Thyroid gland (tissue), 4 donors: Measurements from ENCODE around the gene PTAFR. TPM values are rescaled to one million over a fixed set of nuclear protein-coding genes. Genes with fewer than 3 reads are reported as not detected.

Source experiments
- DNase-seq, 2 donors: peaks; one replicate each; pipeline ENCODE4 v3.0.0-alpha.2; 2019
- H3K27ac ChIP-seq, 3 donors: fragments of 200-600 bp; sonication (generic); 1 replicate in 2 of 3; 2 replicates in 1 of 3; pipeline ENCODE4 v1.5.1; 2016 to 2019; ENCODE audit warnings: mild to moderate bottlenecking in 1 of 3, moderate library complexity in 1 of 3
- H3K27me3 ChIP-seq: fragments of 200-600 bp; sonication (generic); one replicate; pipeline ENCODE4 v1.5.1; 2019
- H3K36me3 ChIP-seq, 2 donors: fragments of 200-600 bp; sonication (generic); one replicate each; pipeline ENCODE4 v1.5.1; 2016 to 2019
- H3K4me1 ChIP-seq, 2 donors: fragments of 200-600 bp; sonication (generic); one replicate each; pipeline ENCODE4 v1.5.1; 2017 to 2019
- H3K4me3 ChIP-seq, 3 donors: fragments of 200-600 bp; sonication (generic); replicated peaks in 1 of 3; 1 replicate in 2 of 3; 2 replicates in 1 of 3; pipeline ENCODE4 v1.5.1; 2016; ENCODE audit warnings: mild to moderate bottlenecking in 1 of 3
- H3K9me3 ChIP-seq: fragments of 200-600 bp; sonication (generic); one replicate; pipeline ENCODE4 v1.5.1; 2017
- CTCF ChIP-seq, 6 experiments: fragments of 200-600 bp in 3 of 6; fragments of 450-650 bp in 3 of 6; sonication (generic) in 3 of 6; IDR thresholded peaks; one replicate each; pipeline ENCODE4 v1.5.1; 2016 to 2019; ENCODE audit warnings: antibody characterized with exemption in 6 of 6, mild to moderate bottlenecking in 2 of 6, inconsistent platforms in 1 of 6, moderate library complexity in 1 of 6
- POLR2A ChIP-seq, 2 donors: fragments of 450-650 bp; IDR thresholded peaks; one replicate each; pipeline ENCODE4 v1.6.1; 2017; ENCODE audit warnings: antibody characterized with exemption in 2 of 2, mild to moderate bottlenecking in 2 of 2, moderate library complexity in 1 of 2
- WGBS, 2 donors: methylation state at CpG; one replicate each; pipeline ENCODE4 v1.1.5; 2017; 5-methylcytosine and 5-hydroxymethylcytosine counted together
- intact Hi-C: fragments of 100-400 bp; cut with DNase I; formaldehyde crosslinking; loops from one replicate; pipeline ENCODE4 v1.15.1; 2023
- total RNA-seq, 4 donors: library from RNA; depleted of rRNA; stranded (reverse); fragments of >200 nt; gene quantifications; one replicate each; pipeline ENCODE4 v1.2.3, GENCODE V29; 2016

The PTAFR gene
- total RNA-seq, 4 donors from 2014 or later: 1.4 to 2.0 (median 1.6) TPM

- Histone ChIP-seq H3K27me3 (no peaks in the 10 kb centered on the region), H3K36me3 (no peaks in the 10 kb centered on the region), H3K4me3 (no peak overlapping the region), H3K27ac (peak overlapping the region; percentile 81 to 91 (median 88)), H3K9me3 (no peaks in the 10 kb centered on the region), H3K4me1 (peaks cover 58 to 68% of the 10 kb centered on the region in 2 donors)
- DNase-seq: peak; percentile 85 to 87
- intact Hi-C loops: no loop called here
- 9 to 23% methylated on average over 7 to 8 of the region's 8 CpGs for WGBS, 2 donors
- TF ChIP-seq CTCF (IDR thresholded peaks at IDR 0.05) (no peak), POLR2A (IDR thresholded peaks at IDR 0.05) (no peak)
These were observed 470 bp downstream of the PTAFR start for GRCh38 chr1:28175955-28176485.

DNA sequence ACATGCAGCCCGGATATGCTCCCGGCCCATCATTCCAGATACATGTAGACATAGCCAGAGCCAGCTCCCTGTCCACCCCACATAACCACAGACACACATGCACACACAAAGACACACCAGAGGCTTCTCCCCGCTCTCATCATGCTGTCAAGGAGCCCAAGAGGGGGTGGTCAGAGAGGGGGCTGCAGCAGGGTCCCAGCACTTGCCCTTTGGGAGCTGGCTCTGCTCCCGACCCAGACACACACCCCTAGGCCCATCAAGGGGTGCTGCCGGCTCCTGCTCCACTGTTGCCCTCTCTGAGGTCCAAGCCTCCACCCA, 2.6 kb downstream of the PTAFR start:
- H3K36me3 ChIP-seq: no peaks in the 10 kb centered on the region
- peaks cover 55 to 63% of the 10 kb centered on the region in 2 donors for H3K4me1 ChIP-seq
- no peak for TF ChIP-seq CTCF (IDR thresholded peaks at IDR 0.05)
- TF ChIP-seq POLR2A (IDR thresholded peaks at IDR 0.05): no peak
- DNase-seq: no peak
- H3K9me3 ChIP-seq: no peaks in the 10 kb centered on the region
- no peaks in the 10 kb centered on the region for H3K27me3 ChIP-seq
- intact Hi-C loops: no loop called here
- no peak overlapping the region for H3K4me3 ChIP-seq
- 32 to 61% methylated on average over 2 to 4 of the region's 5 CpGs for WGBS, 2 donors
- peak overlapping the region; percentile 81 to 91 (median 85) for H3K27ac ChIP-seq

DNA sequence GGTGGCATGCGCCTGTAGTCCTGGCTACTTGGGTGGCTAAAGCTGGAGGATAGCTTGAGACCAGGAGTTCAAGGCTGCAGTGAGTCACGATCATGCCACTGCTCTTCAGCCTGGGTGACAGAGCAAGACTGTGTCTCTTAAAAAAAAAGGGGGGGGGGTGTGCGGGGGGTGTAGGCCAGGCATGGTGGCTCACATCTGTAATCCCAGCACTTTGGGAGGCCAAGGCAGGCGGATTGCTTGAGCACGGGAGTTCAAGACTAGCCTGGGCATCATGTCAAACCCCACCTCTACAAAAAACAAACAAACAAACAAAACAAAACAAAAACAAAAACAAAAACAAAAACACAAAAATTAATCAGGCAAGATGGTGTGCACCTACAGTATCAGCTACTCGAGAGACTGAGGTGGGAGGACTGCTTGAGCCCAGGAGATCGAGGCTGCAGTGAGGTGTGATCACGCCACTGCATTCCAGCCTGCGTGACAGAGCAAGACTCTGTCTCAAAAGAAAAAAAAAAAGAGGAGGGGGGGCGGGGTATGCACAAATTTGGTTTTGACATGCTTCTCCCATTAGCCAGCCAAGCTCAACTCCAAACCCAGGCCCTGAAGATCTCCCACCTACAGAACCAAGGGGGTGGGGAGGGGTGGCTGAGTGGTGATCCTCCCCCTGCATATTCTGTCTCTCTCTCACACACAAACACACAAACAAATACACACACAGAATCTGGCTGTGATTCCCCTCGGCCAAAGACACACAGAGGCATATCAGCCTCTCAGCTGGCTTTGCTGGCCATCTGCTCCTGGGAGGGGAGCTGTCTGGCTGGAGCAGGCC, 3.1 kb downstream of the PTAFR start:
- peaks cover 55 to 63% of the 10 kb centered on the region in 2 donors for H3K4me1 ChIP-seq
- 60 to 73% methylated on average over 11 of the region's 11 CpGs for WGBS, 2 donors
- H3K9me3 ChIP-seq: no peaks in the 10 kb centered on the region
- TF ChIP-seq POLR2A (IDR thresholded peaks at IDR 0.05) (no peak), CTCF (IDR thresholded peaks at IDR 0.05) (no peak)
- no peaks in the 10 kb centered on the region for H3K27me3 ChIP-seq
- H3K4me3 ChIP-seq: no peak overlapping the region
- peak overlapping the region; percentile 81 to 91 (median 85) for H3K27ac ChIP-seq
- intact Hi-C loops: no loop called here
- peak in 1 of 2 donors; percentile 52 for DNase-seq
- no peaks in the 10 kb centered on the region for H3K36me3 ChIP-seq

DNA sequence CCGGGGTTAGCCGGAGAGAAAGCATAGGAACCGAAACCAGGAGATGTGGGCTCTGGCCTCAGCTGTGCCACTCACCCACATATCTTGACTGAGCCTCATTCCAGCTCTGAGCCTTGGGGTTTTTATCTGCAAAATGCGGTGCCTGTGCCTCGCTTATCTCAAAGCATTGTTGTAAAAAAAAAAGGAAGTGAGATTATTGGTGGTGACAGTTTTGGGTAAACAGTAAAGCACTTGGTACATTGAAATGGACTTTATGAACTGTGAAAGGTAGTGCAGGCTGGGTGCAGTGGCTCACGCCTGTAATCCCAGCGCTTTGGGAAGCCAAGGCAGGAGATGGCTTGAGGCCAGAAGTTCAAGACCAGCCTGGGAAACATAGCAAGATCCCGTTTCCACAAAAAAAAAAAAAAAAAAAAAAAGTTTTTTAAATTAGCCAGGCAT, 3.8 kb downstream of the PTAFR start:
- peak overlapping the region; percentile 81 to 91 (median 85) for H3K27ac ChIP-seq
- TF ChIP-seq POLR2A (IDR thresholded peaks at IDR 0.05) (no peak), CTCF (IDR thresholded peaks at IDR 0.05) (no peak)
- H3K36me3 ChIP-seq: no peaks in the 10 kb centered on the region
- WGBS, 2 donors: 61 to 76% methylated on average over 8 of the region's 8 CpGs
- H3K27me3 ChIP-seq: no peaks in the 10 kb centered on the region
- no peak overlapping the region for H3K4me3 ChIP-seq
- no peak for DNase-seq
- peaks cover 50 to 61% of the 10 kb centered on the region in 2 donors for H3K4me1 ChIP-seq
- H3K9me3 ChIP-seq: no peaks in the 10 kb centered on the region
- intact Hi-C loops: no loop called here

DNA sequence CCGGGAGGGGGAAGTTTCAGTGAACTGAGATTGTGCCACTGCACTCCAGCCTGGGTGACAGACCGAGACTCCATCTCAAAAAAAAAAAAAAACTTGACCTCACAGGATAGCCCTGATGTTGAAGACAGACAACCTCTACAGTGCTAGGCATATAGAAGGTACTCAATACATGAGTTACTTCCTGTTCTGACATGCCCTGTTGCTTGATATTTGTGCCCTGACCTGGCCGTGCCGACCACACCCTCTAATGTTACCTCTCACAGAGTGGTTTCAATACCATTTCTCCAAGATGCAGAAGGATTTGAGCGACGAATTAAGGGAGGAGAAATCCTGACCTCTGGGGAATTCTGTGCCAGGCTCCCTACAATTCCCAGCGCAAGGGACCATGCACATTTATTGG, 5.2 kb downstream of the PTAFR start:
- no peak for DNase-seq
- Histone ChIP-seq H3K4me3 (no peak overlapping the region), H3K27ac (no peak overlapping the region), H3K27me3 (no peaks in the 10 kb centered on the region), H3K4me1 (peaks cover 37 to 51% of the 10 kb centered on the region in 2 donors), H3K36me3 (no peaks in the 10 kb centered on the region), H3K9me3 (no peaks in the 10 kb centered on the region)
- TF ChIP-seq CTCF (IDR thresholded peaks at IDR 0.05) (no peak), POLR2A (IDR thresholded peaks at IDR 0.05) (no peak)
- WGBS, 2 donors: 90 to 91% methylated on average over 7 of the region's 7 CpGs
- intact Hi-C loops: no loop called here
